Measurements from ENCODE around the gene RMI1.
"Not testable (repeated sequence)": the region's sequence is repeated elsewhere in the genome, so short reads cannot be mapped to it uniquely, and the experiment has no call there.

The RMI1 gene

GRCh38 chr9:84001621-84002020 lies 21.0 kb downstream of the RMI1 start:
- TF ChIP-seq CTCF (IDR thresholded peaks at IDR 0.05), result no peak
- DNase-seq (ENCODE audit: low spot score), result no peak
- no peak overlapping the region for H3K4me3 ChIP-seq
- H3K27ac ChIP-seq, result no peak overlapping the region

- H3K4me3 ChIP-seq, result no peak overlapping the region
- DNase-seq (ENCODE audit: low spot score), result no peak
- no peak overlapping the region for H3K27ac ChIP-seq
- TF ChIP-seq CTCF (IDR thresholded peaks at IDR 0.05), result no peak
These were observed 21.7 kb downstream of the RMI1 start for GRCh38 chr9:84002344-84002743.

- no peak overlapping the region for H3K27ac ChIP-seq
- no peak for DNase-seq (ENCODE audit: low spot score)
- no peak for TF ChIP-seq CTCF (IDR thresholded peaks at IDR 0.05)
- no peak overlapping the region for H3K4me3 ChIP-seq
These were observed 22.6 kb downstream of the RMI1 start for GRCh38 chr9:84003246-84003645.

GRCh38 chr9:84007662-84008061 lies 27.1 kb downstream of the RMI1 start:
- no peak for DNase-seq (ENCODE audit: low spot score)
- Histone ChIP-seq H3K4me3 (no peak overlapping the region), H3K27ac (no peak overlapping the region)
- no peak for TF ChIP-seq CTCF (IDR thresholded peaks at IDR 0.05)

- no peak overlapping the region for H3K4me3 ChIP-seq
- no peak for TF ChIP-seq CTCF (IDR thresholded peaks at IDR 0.05)
- no peak overlapping the region for H3K27ac ChIP-seq
- DNase-seq (ENCODE audit: low spot score), result no peak
These were observed 43.5 kb downstream of the RMI1 start for GRCh38 chr9:84024041-84024575.

GRCh38 chr9:84027201-84027600 lies 46.6 kb downstream of the RMI1 start:
- no peak for TF ChIP-seq CTCF (IDR thresholded peaks at IDR 0.05)
- no peak overlapping the region for H3K4me3 ChIP-seq
- no peak for DNase-seq (ENCODE audit: low spot score)
- no peak overlapping the region for H3K27ac ChIP-seq

- Histone ChIP-seq H3K4me3 (no peak overlapping the region), H3K27ac (no peak overlapping the region)
- DNase-seq (ENCODE audit: low spot score), result no peak
- no peak for TF ChIP-seq CTCF (IDR thresholded peaks at IDR 0.05)
These were observed 50.9 kb downstream of the RMI1 start for GRCh38 chr9:84031534-84031933.

- not testable (repeated sequence) for DNase-seq (ENCODE audit: low spot score); H3K27ac ChIP-seq; H3K4me3 ChIP-seq
These were observed 61.3 kb downstream of the RMI1 start for GRCh38 chr9:84041857-84042256.

Measured in coronary artery (tissue), 2 donors.